Erythroblast (primary cell): ENCODE measurements around the gene TLCD4.

Experiments used
- GATA1 ChIP-seq: IDR thresholded peaks from 2 replicates; pipeline ENCODE4 v1.6.1; 2011; ENCODE audit warnings: low read depth, mild to moderate bottlenecking, control low read depth, low read length, moderate library complexity
- POLR2A ChIP-seq: IDR thresholded peaks from 2 replicates; pipeline ENCODE4 v1.6.1; 2011; ENCODE audit warnings: mild to moderate bottlenecking, low read length

- TF ChIP-seq POLR2A (no peak), GATA1 (no peak)
Observed at GRCh38 chr1:95126366-95126765, 9.2 kb downstream of the TLCD4 start.
